ENCODE measurements around the gene TEX264.

- TF ChIP-seq MTF2 (CRISPR knock-in tag; IDR thresholded peaks at IDR 0.05; ENCODE audit: borderline replicate concordance) (no peak), HINFP (CRISPR knock-in tag; IDR thresholded peaks at IDR 0.05; ENCODE audit: low read depth) (no peak), HOXA7 (CRISPR knock-in tag; IDR thresholded peaks at IDR 0.05) (no peak), ZNF740 (CRISPR knock-in tag; IDR thresholded peaks at IDR 0.05) (no peak), FOXK2 (IDR thresholded peaks at IDR 0.05) (no peak), ZNF691 (CRISPR knock-in tag; IDR thresholded peaks at IDR 0.05; ENCODE audit: borderline replicate concordance, low read depth) (no peak), MXI1 (IDR thresholded peaks at IDR 0.05; ENCODE audit: borderline replicate concordance, low read depth, low read length) (no peak), TSC22D2 (CRISPR knock-in tag; IDR thresholded peaks at IDR 0.05; ENCODE audit: borderline replicate concordance) (no peak), MXD1 (CRISPR knock-in tag; IDR thresholded peaks at IDR 0.05) (no peak), SNAI1 (CRISPR knock-in tag; IDR thresholded peaks at IDR 0.05; ENCODE audit: borderline replicate concordance) (no peak), HMGA1 (CRISPR knock-in tag; conservative IDR thresholded peaks at IDR 0.05) (no peak)
These were observed 814 bp upstream of the TEX264 start for GRCh38 chr3:51670053-51670822.
